ENCODE results near the gene TMEM17. TPM values are rescaled to one million over a fixed set of nuclear protein-coding genes. Genes with fewer than 3 reads are reported as not detected.
A peak's percentile ranks its signal among the peaks of the same experiment; 100 is the strongest.

Gene TMEM17
- polyA plus RNA-seq, 2 of the 4 experiments (the other 2 are of a cell fraction): 5.2 to 10.2 TPM

GRCh38 chr2:62492048-62492447 is 13.9 kb downstream of the TMEM17 start:
- H3K27ac ChIP-seq: no peak overlapping the region
- ChIA-PET POLR2A (no interaction called here), CTCF (interaction anchor here (1.4 to 6.7 kb wide), 3 partner anchors 9 to 284 kb away, joined by 3 to 29 read pairs (median 5); no protein-coding TSS in a partner anchor)
- DNase-seq (ENCODE audit: low read depth in 1 of 2, low spot score in 1 of 2) (no peak), FAIRE-seq (no peak), ATAC-seq (no peak)
- H3K4me2 ChIP-seq: no peak overlapping the region
- H3K4me1 ChIP-seq: peaks cover 5% of the 10 kb centered on the region; the same call in 1 of the 3 replicates
- no peak overlapping the region for H3K4me3 ChIP-seq
- 88% methylated on average over 2 of the region's 2 CpGs for WGBS (ENCODE audit: missing lambda C conversion rate)
- TF ChIP-seq EHMT2 (IDR thresholded peaks at IDR 0.05; ENCODE audit: low read depth) (no peak), USF2 (IDR thresholded peaks at IDR 0.05) (no peak), RNF2 (IDR thresholded peaks at IDR 0.05; ENCODE audit: borderline replicate concordance, low read depth) (no peak)
- no peaks in the 10 kb centered on the region for H3K9me3 ChIP-seq

- CTCF ChIA-PET: interaction anchor here (6.7 kb wide), 1 partner anchor 33 kb away, joined by 29 read pairs; no protein-coding TSS in a partner anchor
- H3K27ac ChIP-seq: peak overlapping the region in 1 of 2 experiments; percentile 30; a peak in 3 of 6 replicates
- H3K4me2 ChIP-seq: no peak overlapping the region
- TF ChIP-seq MAFK (IDR thresholded peaks at IDR 0.05; ENCODE audit: partially characterized antibody): no peak
- TF ChIP-seq E2F6 (IDR thresholded peaks at IDR 0.05; ENCODE audit: borderline replicate concordance, low read depth): no peak
- no peak for TF ChIP-seq GATA3 (IDR thresholded peaks at IDR 0.05; ENCODE audit: borderline replicate concordance)
- TF ChIP-seq HOXA7 (CRISPR knock-in tag; IDR thresholded peaks at IDR 0.05): no peak
- no peak for TF ChIP-seq REST (IDR thresholded peaks at IDR 0.05)
- no peak for TF ChIP-seq HMGXB4 (CRISPR knock-in tag; IDR thresholded peaks at IDR 0.05; ENCODE audit: borderline replicate concordance)
- no peak for TF ChIP-seq CHD4 (IDR thresholded peaks at IDR 0.05; ENCODE audit: borderline replicate concordance)
- TF ChIP-seq CBX2 (IDR thresholded peaks at IDR 0.05; ENCODE audit: borderline replicate concordance, low read depth): no peak
- no peak for TF ChIP-seq TP53 (CRISPR knock-in tag; IDR thresholded peaks at IDR 0.05)
- no peak for TF ChIP-seq KDM5A (IDR thresholded peaks at IDR 0.05)
- TF ChIP-seq USF2 (IDR thresholded peaks at IDR 0.05): no peak
- TF ChIP-seq CEBPB (IDR thresholded peaks at IDR 0.05): no peak
- no peak for TF ChIP-seq PBX3 (IDR thresholded peaks at IDR 0.05)
- TF ChIP-seq EHMT2 (IDR thresholded peaks at IDR 0.05; ENCODE audit: low read depth): no peak
- no peak for TF ChIP-seq ESRRA (IDR thresholded peaks at IDR 0.05; ENCODE audit: borderline replicate concordance, low read length)
- no peak for TF ChIP-seq RFX5 (IDR thresholded peaks at IDR 0.05)
- no peak for TF ChIP-seq POLR2AphosphoS2 (conservative IDR thresholded peaks at IDR 0.05; ENCODE audit: low read length)
- 80% methylated on average over 1 of the region's 1 CpG for WGBS (ENCODE audit: missing lambda C conversion rate)
- POLR2A ChIA-PET: no interaction called here
- H3K4me1 ChIP-seq: peaks cover 22% of the 10 kb centered on the region
- DNase-seq (ENCODE audit: low read depth in 1 of 2, low spot score in 1 of 2) (no peak), FAIRE-seq (no peak), ATAC-seq (no peak)
- H3K4me3 ChIP-seq: no peak overlapping the region
- H3K9me3 ChIP-seq: no peaks in the 10 kb centered on the region
These were observed 16.3 kb downstream of the TMEM17 start for GRCh38 chr2:62489702-62490101.
